Activated CD4-positive, CD25-positive, alpha-beta regulatory T cell treated with anti-CD3 and anti-CD28 coated beads, Interleukin-2, amount 50 U/mL, for 72 hours (primary cell): ENCODE measurements around the gene NDUFV2.
A peak's percentile ranks its signal among the peaks of the same experiment; 100 is the strongest.
"Not testable (repeated sequence)": the region's sequence is repeated elsewhere in the genome, so short reads cannot be mapped to it uniquely, and the experiment has no call there.

Experiments used
- DNase-seq: peaks from one replicate; pipeline ENCODE4 v3.0.0; 2021

NDUFV2 gene

GRCh38 chr18:9102508-9103375, at the start of gene NDUFV2:
NDUFV2 (plus strand) TSS chr18:9102699; CDS start chr18:9102744, 45 bp downstream.
- DNase-seq: peak; percentile 99

- DNase-seq: no peak
These were observed 48.7 kb upstream of the NDUFV2 start for GRCh38 chr18:9053814-9054213.

GRCh38 chr18:9055185-9055584, 47.3 kb upstream of the NDUFV2 start:
- no peak for DNase-seq

GRCh38 chr18:9055626-9056025, 46.9 kb upstream of the NDUFV2 start:
- no peak for DNase-seq

GRCh38 chr18:9057646-9058045, 44.9 kb upstream of the NDUFV2 start:
- no peak for DNase-seq

- no peak for DNase-seq
These were observed 44.1 kb upstream of the NDUFV2 start for GRCh38 chr18:9058406-9058805.

- no peak for DNase-seq
These were observed 40.1 kb upstream of the NDUFV2 start for GRCh38 chr18:9062418-9062751.

GRCh38 chr18:9065864-9066263, 36.6 kb upstream of the NDUFV2 start:
- DNase-seq: no peak

- DNase-seq: no peak
These were observed 36.1 kb upstream of the NDUFV2 start for GRCh38 chr18:9066358-9066757.

GRCh38 chr18:9066817-9067306, 35.6 kb upstream of the NDUFV2 start:
- DNase-seq: no peak

- no peak for DNase-seq
These were observed 34.7 kb upstream of the NDUFV2 start for GRCh38 chr18:9067823-9068222.

GRCh38 chr18:9068346-9068745, 34.2 kb upstream of the NDUFV2 start:
- no peak for DNase-seq

GRCh38 chr18:9069601-9070000, 32.9 kb upstream of the NDUFV2 start:
- no peak for DNase-seq

- DNase-seq: no peak
These were observed 32.3 kb upstream of the NDUFV2 start for GRCh38 chr18:9070212-9070611.

GRCh38 chr18:9079818-9080528, 22.5 kb upstream of the NDUFV2 start:
- no peak for DNase-seq

GRCh38 chr18:9081940-9082339, 20.6 kb upstream of the NDUFV2 start:
- no peak for DNase-seq

- no peak for DNase-seq
These were observed 19.6 kb upstream of the NDUFV2 start for GRCh38 chr18:9082711-9083510.

- no peak for DNase-seq
These were observed 16.5 kb upstream of the NDUFV2 start for GRCh38 chr18:9086015-9086414.

GRCh38 chr18:9086624-9087023, 15.9 kb upstream of the NDUFV2 start:
- DNase-seq: no peak

GRCh38 chr18:9087144-9087543, 15.4 kb upstream of the NDUFV2 start:
- no peak for DNase-seq

GRCh38 chr18:9088252-9088651, 14.2 kb upstream of the NDUFV2 start:
- no peak for DNase-seq

- not testable (repeated sequence) for DNase-seq
These were observed 13.8 kb upstream of the NDUFV2 start for GRCh38 chr18:9088727-9089126.

GRCh38 chr18:9090578-9090977, 11.9 kb upstream of the NDUFV2 start:
- DNase-seq: no peak
